Fibroblast of lung (primary cell): Measurements from ENCODE around the gene RPL41. TPM values are rescaled to one million over a fixed set of nuclear protein-coding genes. Genes with fewer than 3 reads are reported as not detected.

Experiments
- DNase-seq, 2 donors: peaks; one replicate each; pipeline versions ENCODE4 v3.0.0 to v3.0.0-alpha.2; 2010; ENCODE audit warnings: low read depth in 2 of 2
- H2AFZ ChIP-seq: 2 replicates; pipeline ENCODE4 v1.5.1; 2012; ENCODE audit warnings: low read length, control low read depth, inconsistent platforms
- H3K27ac ChIP-seq: 2 replicates; pipeline ENCODE4 v1.5.1; 2011; ENCODE audit warnings: low read length, control low read depth; ENCODE audit not compliant: insufficient read depth
- H3K27me3 ChIP-seq: 2 replicates; pipeline ENCODE4 v1.5.1; 2011; ENCODE audit warnings: mild to moderate bottlenecking, low read length; ENCODE audit not compliant: control insufficient read depth, insufficient read depth
- H3K36me3 ChIP-seq: 2 replicates; pipeline ENCODE4 v1.5.1; 2011; ENCODE audit warnings: low read length; ENCODE audit not compliant: control insufficient read depth, insufficient read depth
- H3K4me1 ChIP-seq: 2 replicates; pipeline ENCODE4 v1.5.1; 2011; ENCODE audit warnings: low read length; ENCODE audit not compliant: control insufficient read depth, insufficient read depth; ENCODE audit errors: extremely low read depth
- H3K4me2 ChIP-seq: 2 replicates; pipeline ENCODE4 v1.5.1; 2011; ENCODE audit warnings: low read length, control low read depth; ENCODE audit not compliant: insufficient read depth; ENCODE audit errors: extremely low read depth
- H3K4me3 ChIP-seq, 4 experiments: fragments of 200-600 bp in 1 of 4; sonication (generic) in 1 of 4; replicated peaks in 1 of 4; 2 replicates each; pipeline ENCODE4 v1.5.1; 2011 to 2016; ENCODE audit warnings: low read length in 4 of 4, low read depth in 3 of 4, mild to moderate bottlenecking in 3 of 4, control low read depth in 2 of 4, inconsistent platforms in 1 of 4, mixed read lengths in 1 of 4; ENCODE audit not compliant: insufficient read depth in 1 of 4; ENCODE audit errors: control extremely low read depth in 1 of 4
- H3K79me2 ChIP-seq: 2 replicates; pipeline ENCODE4 v1.5.1; 2012; ENCODE audit warnings: mild to moderate bottlenecking, low read length, inconsistent platforms; ENCODE audit not compliant: control insufficient read depth, insufficient read depth
- H3K9ac ChIP-seq: 2 replicates; pipeline ENCODE4 v1.5.1; 2011; ENCODE audit warnings: mild to moderate bottlenecking, low read length, control low read depth; ENCODE audit not compliant: insufficient read depth
- H3K9me3 ChIP-seq: 2 replicates; pipeline ENCODE4 v1.5.1; 2012; ENCODE audit warnings: low read depth, low read length; ENCODE audit not compliant: control insufficient read depth, insufficient read depth
- H4K20me1 ChIP-seq: 2 replicates; pipeline ENCODE4 v1.5.1; 2011; ENCODE audit warnings: low read length; ENCODE audit not compliant: control insufficient read depth, insufficient read depth; ENCODE audit errors: extremely low read depth
- EZH2 ChIP-seq: IDR thresholded peaks from 2 replicates; pipeline ENCODE4 v1.5.1; 2012; ENCODE audit warnings: low read length, control low read depth, mild to moderate bottlenecking; ENCODE audit errors: missing control alignments
- polyA plus RNA-seq, 2 donors: library from polyadenylated mRNA; depleted of rRNA in 1 of 2; stranded (reverse) in 1 of 2; unstranded in 1 of 2; fragments of >200 nt; gene quantifications; 2 replicates each; pipeline ENCODE4 v1.2.1, GENCODE V29; 2011 to 2012; ENCODE audit warnings: missing spikeins in 1 of 2
- total RNA-seq: library from RNA; depleted of rRNA; stranded (reverse); fragments of >200 nt; gene quantifications from 2 replicates; pipeline ENCODE4 v1.2.1, GENCODE V29; 2014
- TF ChIP-seq, protein P1 (sequence below), 2 donors: IDR thresholded peaks in 1 of 2; conservative IDR thresholded peaks in 1 of 2; 1 replicate in 1 of 2; 2 replicates in 1 of 2; pipeline ENCODE4 v1.5.1; 2011 to 2012; ENCODE audit warnings: low read length in 2 of 2, control low read depth in 1 of 2, inconsistent platforms in 1 of 2, low read depth in 1 of 2, mild to moderate bottlenecking in 1 of 2

The RPL41 gene
- total and polyA plus RNA-seq, 2 donors (not counting 1 experiment from before 2014, with no cell fraction given): 2,664 to 6,961 TPM

DNA sequence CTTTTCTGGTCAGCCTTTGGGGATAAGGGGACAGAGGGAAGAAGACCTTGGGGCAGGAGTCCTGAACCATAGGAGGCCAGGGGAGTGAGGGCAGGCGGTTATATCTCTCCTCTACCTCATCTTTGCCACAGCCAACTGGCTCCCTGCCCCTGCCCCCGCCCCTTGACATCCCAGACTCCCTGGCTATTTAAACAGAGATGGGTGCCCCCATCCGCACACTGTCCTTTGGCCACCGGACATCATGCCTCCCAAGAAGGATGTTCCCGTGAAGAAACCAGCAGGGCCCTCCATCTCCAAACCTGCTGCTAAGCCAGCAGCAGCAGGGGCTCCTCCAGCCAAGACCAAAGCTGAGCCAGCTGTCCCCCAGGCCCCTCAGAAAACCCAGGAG lies 37.2 kb downstream of the RPL41 start:
- TF ChIP-seq, protein P1, sequence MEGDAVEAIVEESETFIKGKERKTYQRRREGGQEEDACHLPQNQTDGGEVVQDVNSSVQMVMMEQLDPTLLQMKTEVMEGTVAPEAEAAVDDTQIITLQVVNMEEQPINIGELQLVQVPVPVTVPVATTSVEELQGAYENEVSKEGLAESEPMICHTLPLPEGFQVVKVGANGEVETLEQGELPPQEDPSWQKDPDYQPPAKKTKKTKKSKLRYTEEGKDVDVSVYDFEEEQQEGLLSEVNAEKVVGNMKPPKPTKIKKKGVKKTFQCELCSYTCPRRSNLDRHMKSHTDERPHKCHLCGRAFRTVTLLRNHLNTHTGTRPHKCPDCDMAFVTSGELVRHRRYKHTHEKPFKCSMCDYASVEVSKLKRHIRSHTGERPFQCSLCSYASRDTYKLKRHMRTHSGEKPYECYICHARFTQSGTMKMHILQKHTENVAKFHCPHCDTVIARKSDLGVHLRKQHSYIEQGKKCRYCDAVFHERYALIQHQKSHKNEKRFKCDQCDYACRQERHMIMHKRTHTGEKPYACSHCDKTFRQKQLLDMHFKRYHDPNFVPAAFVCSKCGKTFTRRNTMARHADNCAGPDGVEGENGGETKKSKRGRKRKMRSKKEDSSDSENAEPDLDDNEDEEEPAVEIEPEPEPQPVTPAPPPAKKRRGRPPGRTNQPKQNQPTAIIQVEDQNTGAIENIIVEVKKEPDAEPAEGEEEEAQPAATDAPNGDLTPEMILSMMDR (conservative IDR thresholded peaks at IDR 0.05 in 1 of 2, IDR thresholded peaks at IDR 0.05 in 1 of 2; ENCODE audit: low read depth in 1 of 2, low read length in 2 of 2): no peak
- TF ChIP-seq EZH2: no peak
- peak overlapping the region in 1 of 4 experiments; percentile 83 for H3K4me3 ChIP-seq
- H3K9ac ChIP-seq: no peak overlapping the region

DNA sequence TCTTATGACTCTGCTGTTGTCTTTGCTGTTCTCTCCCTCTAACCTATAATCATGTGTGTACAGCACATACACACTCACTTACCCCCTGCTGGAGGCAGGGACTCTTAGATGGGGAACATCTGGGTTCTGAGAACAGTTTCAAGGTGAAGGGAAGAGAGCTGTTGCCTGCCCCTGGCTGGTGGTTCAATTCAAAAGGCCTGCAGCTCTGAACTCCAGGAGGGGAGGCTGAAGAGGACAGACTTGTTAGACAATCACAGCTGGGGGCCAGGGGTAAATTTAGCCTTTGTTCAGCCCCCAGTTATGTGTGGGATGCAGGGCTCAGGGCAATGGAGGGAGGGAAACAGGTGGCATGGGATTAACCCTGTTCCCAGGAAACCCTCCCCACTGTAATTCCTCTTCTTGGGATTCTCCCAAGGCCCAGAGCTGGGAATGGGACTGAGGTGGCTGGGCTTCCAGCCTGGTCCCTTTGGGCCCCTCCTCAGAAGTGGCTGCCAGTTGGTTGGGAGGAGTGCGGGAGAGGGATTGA lies 37.9 kb downstream of the RPL41 start:
- no peaks in the 10 kb centered on the region for H4K20me1 ChIP-seq
- H3K9ac ChIP-seq: no peak overlapping the region
- no peak overlapping the region for H3K4me3 ChIP-seq
- no peak overlapping the region for H3K27ac ChIP-seq
- no peaks in the 10 kb centered on the region for H3K27me3 ChIP-seq
- H3K36me3 ChIP-seq: no peaks in the 10 kb centered on the region
- H3K9me3 ChIP-seq: no peaks in the 10 kb centered on the region
- H3K4me1 ChIP-seq: peaks cover 16% of the 10 kb centered on the region
- DNase-seq: no peak
- peak overlapping the region; percentile 2 for H3K4me2 ChIP-seq
- H2AFZ ChIP-seq: no peak overlapping the region
- peaks cover 17% of the 10 kb centered on the region for H3K79me2 ChIP-seq
- TF ChIP-seq, protein P1 (conservative IDR thresholded peaks at IDR 0.05 in 1 of 2, IDR thresholded peaks at IDR 0.05 in 1 of 2; ENCODE audit: low read depth in 1 of 2, low read length in 2 of 2): no peak
- no peak for TF ChIP-seq EZH2

More for the DNA sequence above, 37.2 kb downstream of the RPL41 start:
- Histone ChIP-seq H2AFZ (no peak overlapping the region), H3K79me2 (peaks cover 10% of the 10 kb centered on the region), H3K9me3 (no peaks in the 10 kb centered on the region), H3K4me2 (peak overlapping the region; percentile 86), H3K27me3 (no peaks in the 10 kb centered on the region), H3K4me1 (peaks cover 16% of the 10 kb centered on the region), H3K36me3 (no peaks in the 10 kb centered on the region), H3K27ac (no peak overlapping the region), H4K20me1 (no peaks in the 10 kb centered on the region)
- DNase-seq: no peak

DNA sequence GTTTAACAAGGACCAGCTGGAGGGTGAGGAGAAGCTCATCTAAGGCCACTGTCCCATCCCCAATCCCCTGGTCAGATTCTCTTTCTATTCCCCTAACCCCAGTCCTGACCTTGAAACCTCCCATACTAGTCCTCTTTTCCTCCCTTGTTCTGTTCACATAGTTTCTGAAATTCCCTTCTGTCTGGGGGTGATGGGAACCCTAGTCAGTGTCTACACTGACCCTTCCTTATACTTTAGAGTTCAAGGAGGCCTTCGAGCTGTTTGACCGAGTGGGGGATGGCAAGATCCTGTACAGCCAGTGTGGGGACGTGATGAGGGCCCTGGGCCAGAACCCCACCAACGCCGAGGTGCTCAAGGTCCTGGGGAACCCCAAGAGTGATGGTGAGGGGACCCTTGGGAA lies 38.4 kb downstream of the RPL41 start:
- H3K79me2 ChIP-seq: peaks cover 22% of the 10 kb centered on the region
- no peak overlapping the region for H3K4me3 ChIP-seq

More for the DNA sequence above, 38.4 kb downstream of the RPL41 start:
- Histone ChIP-seq H3K4me1 (peaks cover 16% of the 10 kb centered on the region), H2AFZ (no peak overlapping the region), H3K27me3 (no peaks in the 10 kb centered on the region), H3K9ac (no peak overlapping the region), H3K4me2 (no peak overlapping the region), H3K36me3 (peaks cover 4% of the 10 kb centered on the region), H4K20me1 (no peaks in the 10 kb centered on the region), H3K9me3 (no peaks in the 10 kb centered on the region), H3K27ac (no peak overlapping the region)
- TF ChIP-seq, protein P1 (conservative IDR thresholded peaks at IDR 0.05 in 1 of 2, IDR thresholded peaks at IDR 0.05 in 1 of 2; ENCODE audit: low read depth in 1 of 2, low read length in 2 of 2): no peak
- TF ChIP-seq EZH2: no peak
- DNase-seq: no peak
